PC-9 (cell line): Measurements from ENCODE around the gene POLR1G.
"Not testable (repeated sequence)": the region's sequence is repeated elsewhere in the genome, so short reads cannot be mapped to it uniquely, and the experiment has no call there.

ENCODE experiments used
- EZH2 ChIP-seq: fragments of 200-600 bp; sonication (generic); IDR thresholded peaks from 2 replicates; pipeline ENCODE4 v1.8.0; 2017; ENCODE audit warnings: antibody characterized with exemption, low read depth
- TF ChIP-seq, protein P1 (sequence below): fragments of 200-600 bp; sonication (generic); conservative IDR thresholded peaks from 2 replicates; pipeline ENCODE4 v1.6.1; 2017; ENCODE audit warnings: mixed run types, antibody characterized with exemption, mild to moderate bottlenecking, moderate library complexity

GRCh38 chr19:45429896-45430295 is 23.5 kb downstream of the POLR1G start:
- TF ChIP-seq EZH2 = not testable (repeated sequence)
- TF ChIP-seq, protein P1, sequence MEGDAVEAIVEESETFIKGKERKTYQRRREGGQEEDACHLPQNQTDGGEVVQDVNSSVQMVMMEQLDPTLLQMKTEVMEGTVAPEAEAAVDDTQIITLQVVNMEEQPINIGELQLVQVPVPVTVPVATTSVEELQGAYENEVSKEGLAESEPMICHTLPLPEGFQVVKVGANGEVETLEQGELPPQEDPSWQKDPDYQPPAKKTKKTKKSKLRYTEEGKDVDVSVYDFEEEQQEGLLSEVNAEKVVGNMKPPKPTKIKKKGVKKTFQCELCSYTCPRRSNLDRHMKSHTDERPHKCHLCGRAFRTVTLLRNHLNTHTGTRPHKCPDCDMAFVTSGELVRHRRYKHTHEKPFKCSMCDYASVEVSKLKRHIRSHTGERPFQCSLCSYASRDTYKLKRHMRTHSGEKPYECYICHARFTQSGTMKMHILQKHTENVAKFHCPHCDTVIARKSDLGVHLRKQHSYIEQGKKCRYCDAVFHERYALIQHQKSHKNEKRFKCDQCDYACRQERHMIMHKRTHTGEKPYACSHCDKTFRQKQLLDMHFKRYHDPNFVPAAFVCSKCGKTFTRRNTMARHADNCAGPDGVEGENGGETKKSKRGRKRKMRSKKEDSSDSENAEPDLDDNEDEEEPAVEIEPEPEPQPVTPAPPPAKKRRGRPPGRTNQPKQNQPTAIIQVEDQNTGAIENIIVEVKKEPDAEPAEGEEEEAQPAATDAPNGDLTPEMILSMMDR = not testable (repeated sequence)
